ENCODE measurements around the gene P2RY6. TPM values are rescaled to one million over a fixed set of nuclear protein-coding genes. Genes with fewer than 3 reads are reported as not detected.

The P2RY6 gene
- polyA plus RNA-seq, 12 donors: 1.0 to 11.7 (median 1.9) TPM; not detected in 1

DNA sequence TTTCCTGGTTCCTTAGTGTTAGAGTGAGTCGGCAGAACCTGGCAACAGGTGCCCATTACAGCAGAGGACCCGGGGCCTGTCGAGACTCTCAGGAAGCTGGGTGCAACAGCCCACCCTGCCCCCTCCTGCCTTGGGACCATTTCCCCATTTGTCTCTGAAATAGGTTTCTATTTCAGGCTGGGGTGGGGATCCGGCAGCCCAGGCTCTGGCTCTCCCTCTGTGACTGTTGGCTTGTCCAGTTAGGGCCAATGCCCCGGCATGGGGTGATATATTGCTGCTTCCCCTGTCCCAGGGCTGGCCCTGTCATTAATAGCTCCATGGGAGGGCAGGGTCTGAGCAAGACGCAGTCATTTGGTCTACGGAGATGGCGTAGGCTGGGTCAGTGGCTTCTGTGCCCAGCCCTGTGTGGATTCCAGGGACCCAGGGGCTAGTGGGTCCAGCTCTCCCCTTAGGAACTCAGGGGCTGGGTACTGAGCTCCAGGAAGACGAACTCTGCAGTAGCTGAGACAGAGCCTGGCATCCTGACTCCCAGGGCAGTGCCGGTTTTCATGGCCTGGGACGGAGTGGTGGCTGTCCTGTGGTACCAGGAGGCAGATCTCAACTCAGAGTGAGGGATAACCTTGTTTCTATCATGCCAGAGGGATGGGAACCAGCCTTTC is 2.7 kb downstream of the P2RY6 start:
- DNase-seq: no peak

DNA sequence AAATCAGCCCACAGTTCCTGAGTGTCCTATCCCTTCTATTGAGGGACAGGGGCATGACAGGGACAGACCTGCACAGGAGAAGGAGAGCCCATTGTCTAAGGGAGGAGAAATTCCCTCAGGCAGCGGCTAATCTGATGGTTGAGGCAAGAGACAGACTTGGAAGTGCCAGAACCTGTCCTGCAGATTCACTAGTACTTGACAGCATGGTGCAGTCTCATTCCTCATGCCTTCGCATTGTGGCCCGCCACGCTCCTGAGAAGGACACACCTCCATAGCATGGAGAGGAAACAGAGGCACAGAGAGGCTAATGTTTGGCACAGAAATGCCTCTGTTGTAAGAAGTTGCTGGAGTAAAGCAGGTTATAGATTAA is 3.2 kb downstream of the P2RY6 start:
- no peak for DNase-seq

DNA sequence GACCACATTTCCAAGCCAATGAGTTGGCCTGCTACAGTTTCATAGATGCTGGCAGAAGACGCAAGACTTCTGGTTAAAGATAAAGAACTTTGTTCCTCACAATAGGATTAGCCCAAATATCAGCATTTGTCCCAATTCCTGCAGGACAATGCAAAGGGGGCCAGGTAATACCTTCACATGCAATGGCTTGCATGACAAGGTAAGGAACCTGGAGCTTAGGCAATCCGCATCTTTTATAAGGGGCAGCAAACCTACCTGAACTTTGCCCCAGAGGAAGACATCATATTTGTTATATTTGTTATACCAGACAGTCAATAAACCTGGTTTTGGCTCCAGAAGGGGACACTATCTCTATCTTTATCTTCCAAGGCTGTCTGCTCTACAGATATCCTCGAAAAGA is 5.3 kb downstream of the P2RY6 start:
- no peak for DNase-seq

DNA sequence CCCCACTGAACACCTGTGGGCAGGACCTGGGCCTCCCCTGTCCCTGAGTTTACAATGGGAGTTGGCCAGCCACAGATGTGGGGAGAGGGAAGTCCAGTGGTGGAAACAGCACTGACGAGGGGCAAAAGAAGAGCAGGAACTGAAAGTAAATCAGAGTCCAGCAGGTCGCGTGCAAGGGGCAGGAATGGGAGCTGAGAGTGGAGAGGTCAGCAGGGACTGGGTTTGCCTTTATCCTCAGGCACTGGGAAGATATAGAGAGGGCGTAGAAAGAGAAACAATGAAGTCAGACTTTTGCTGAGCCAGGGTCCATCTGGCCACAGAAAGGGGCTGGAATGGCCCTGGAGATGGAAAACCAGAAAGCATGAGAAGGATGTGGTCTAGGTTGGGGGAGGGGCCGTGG is 8.5 kb downstream of the P2RY6 start:
- no peak for DNase-seq

DNA sequence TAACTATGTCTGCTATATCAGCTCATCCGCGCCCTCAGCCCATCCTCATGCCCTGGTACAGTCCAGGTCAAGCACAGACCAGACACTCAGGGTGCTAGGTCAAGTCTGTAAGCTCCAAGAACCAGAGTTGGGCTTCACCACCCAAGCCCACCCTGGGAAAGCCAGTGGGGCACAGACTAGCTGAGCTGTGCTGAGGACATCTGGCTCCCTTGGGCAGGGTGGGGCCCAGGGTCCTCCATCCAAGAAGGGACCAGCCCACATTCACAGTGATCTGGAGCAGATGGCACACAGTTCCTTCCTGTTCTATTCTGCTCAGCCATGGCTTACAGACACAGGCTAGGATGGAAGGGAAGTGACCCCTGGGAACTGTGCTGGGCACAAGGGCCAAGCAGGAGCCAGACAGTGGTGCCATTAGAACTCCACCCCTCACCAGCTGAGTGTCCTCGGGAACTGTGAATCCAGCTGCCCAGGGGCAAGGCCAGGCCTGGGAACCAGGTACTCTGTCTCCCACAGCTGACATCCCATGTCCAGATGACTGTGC is 9.1 kb downstream of the P2RY6 start:
- no peak for DNase-seq

DNA sequence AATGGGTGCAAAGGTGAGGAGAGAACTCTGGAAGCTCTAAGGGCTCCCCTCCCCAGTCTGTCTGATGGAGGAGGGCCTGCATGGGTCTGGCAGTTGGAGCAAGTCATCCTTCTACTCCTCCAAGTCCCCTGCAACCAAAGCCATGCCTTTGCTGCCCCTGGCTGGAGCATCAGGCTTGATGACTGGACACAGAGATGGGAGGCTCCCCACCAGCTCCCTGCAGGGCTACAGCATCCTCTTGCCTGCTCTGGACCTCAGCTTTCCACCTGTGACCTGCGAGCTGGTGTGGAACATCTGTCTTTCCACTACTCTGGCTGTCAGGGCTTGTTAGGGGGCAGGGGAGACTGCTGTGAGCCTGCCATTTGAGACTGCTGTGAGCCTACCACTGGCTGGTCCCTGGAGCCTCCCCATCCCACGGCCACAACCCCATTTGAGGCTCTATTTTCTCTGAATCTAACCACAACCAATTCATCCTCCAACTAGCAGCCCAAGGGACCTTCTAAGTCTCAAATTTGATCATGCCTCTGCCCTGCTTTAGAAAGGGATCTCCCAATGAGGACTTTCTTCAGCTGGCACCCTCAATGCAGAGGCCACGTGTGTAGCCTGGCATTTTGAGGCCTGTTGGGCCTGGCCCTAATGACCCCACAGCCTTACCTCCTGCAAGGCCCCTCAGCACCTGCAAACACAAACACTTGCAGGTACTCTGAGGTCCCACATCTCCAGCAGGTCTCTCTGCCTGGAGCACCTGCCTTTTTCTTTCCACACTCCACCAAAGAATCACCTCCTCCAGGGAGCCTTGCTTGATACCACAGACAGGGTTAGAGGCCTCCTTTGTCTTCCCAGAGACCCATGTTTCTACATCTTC is 9.9 kb downstream of the P2RY6 start:
- no peak for DNase-seq

DNA sequence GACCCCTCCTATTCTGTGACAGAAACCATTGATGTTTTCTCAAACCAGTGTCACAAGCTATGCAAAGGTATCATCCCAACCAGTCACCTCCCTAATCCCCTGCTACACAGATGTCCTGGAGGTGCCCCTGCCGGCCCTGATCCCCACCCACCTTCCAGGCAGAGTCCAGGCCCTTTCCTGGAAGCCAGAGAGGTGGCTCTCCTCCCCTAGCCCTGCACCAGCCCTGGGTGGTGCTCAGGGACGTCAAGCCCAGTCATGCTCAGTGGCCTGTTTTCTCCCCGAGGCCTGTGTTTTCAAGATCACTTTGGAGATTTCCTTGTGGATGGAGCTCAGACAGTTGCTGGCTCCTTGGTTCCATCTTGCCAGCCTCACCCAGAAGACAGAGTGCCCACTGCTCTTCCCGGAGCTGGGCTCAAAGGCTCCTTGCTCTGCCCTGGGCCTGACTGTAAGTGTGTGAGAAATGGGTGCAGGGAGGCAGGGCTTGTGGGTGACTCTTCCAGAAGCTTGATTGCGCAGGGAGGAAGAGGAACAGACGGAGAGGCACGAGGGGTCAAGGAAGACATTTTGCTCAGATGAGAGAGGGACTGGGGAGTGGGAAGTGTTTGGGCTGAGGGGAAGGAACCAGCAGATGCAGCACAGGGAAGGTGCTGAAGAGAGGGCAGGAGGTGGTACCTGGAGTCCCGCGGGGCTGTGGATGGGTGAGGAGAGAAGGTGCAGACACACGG is 11.3 kb downstream of the P2RY6 start:
- no peak for DNase-seq

DNA sequence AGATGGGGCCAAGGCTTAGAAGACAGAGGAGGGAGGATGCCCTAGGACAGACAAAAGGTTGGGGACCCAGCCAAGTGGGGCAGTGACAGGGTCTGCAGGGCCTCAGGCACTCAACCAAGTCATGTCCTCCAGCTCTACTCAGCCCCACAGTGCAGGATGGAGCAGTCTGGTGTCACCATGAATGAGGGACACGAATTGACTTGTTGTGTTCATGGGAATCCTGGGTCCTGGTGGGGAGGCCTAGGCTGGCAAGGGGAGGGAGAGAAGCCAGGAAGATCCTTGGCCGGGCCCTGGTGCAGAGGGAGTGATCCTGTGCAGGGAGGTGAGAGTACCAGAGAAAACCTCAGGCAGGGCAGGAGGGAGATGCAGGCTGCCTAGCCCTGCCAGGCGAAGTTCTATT is 12.0 kb downstream of the P2RY6 start:
- no peak for DNase-seq

DNA sequence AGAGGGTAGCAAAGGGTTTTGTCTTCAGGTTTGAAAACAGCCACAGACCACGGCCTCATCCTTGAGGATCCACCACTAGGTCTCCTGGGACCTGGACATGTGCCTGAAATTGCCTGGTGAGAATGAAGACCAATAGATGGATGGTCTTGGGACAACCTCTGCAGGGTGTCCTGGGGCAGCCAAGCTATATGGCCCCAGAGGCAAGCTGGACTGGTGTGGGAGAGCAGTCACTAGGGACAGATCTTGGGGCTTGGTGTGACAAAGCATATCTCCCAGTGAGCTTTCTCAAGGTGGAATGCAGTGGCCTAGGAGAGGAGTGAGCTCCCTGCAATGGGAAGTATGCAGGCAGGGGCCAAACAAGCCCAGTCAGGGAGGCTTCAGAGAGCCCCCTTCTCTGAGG is 13.6 kb downstream of the P2RY6 start:
- DNase-seq: no peak

DNA sequence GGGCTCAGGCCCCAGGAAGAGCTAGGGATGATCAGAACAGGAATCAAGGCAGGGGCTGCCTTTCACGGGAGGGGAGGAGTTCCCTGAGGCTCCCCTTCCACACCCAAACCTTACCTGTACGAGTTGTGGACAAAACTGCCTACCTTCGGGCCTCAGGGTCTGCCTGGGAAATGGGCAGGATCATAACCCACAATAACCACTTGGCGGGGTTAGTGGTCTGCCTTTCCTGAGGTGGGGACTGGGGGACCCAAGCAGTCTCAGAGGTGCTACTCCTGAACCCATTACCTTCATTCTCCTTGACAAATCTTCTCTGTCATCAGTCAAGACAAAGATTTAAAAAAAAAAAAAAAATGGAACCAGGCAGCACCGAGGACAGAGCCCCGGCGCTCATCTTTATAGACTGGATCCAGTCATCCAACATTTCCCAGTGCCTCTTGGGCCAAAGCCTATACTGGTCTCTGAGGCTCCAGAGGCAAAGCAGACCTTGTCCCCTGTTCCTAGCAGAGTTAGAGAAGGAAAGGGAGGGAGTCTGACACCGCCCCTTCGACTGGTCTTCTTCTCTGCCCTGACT is 14.2 kb downstream of the P2RY6 start:
- no peak for DNase-seq

DNA sequence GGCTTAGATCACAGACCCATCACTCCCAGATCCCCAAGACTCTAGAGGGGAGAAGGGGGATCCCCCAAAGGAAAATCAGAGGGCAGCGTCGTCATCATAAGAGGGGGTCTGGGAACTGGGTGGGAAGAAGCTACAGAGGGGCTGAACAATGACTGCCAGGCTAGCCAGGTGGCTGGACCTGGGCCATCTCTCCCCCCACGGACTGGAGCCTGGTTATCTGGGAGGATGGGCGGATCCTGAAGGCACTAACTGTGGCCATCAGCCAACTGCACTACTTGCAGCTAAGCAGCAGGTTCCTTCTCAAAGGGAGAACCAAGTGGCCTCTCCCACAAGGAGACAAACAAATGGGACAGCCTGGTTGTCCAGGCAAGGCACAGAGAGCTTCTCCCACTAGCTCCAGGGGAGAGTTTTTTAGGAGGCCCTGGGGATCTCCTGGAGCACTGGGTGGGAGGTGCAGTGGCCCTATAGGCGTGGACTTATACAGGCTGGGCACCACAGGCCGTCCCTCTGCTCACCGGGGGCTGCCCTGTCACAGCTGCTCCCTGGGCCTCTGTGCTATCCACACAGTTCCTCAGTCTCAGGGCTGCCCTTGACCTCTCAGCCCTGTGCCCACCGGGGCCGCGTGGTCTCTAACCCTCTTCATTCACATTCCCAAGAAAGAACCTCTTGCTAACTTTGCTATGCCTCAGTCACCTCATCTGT is 15.4 kb downstream of the P2RY6 start:
- no peak for DNase-seq

DNA sequence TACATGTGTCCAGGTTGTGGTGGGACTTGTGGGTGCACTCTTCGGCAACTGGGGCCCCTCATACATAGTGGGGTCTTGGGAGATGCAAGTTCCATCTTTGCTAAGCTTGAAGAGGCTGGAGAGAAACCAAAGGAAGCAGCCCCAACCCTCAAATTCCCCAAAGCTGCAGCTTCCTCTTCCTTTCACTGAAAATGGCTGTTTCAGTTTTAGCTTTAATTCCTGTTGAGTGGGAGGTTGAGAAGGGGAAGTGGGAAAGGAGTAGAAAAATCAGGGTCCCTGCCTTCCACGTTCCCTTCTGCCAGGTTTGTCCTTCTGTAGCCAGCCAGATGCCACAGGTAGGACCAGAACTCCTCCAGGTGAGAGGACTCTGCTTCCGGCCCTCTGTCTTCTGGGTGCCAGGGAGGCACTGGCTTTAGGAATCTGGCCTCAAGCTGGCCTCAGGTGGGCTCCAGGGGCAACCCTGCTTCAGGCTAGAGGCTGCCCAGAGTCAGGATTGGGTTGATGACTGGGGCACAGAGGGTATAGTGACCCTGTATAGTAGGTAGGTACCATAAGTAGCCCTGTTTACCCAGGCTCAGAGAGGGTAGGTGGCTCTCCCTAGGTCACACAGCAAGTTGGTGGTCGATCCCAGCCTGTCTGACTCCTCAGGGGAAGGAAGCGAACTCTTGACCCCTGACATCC is 16.2 kb downstream of the P2RY6 start:
- DNase-seq: no peak

DNA sequence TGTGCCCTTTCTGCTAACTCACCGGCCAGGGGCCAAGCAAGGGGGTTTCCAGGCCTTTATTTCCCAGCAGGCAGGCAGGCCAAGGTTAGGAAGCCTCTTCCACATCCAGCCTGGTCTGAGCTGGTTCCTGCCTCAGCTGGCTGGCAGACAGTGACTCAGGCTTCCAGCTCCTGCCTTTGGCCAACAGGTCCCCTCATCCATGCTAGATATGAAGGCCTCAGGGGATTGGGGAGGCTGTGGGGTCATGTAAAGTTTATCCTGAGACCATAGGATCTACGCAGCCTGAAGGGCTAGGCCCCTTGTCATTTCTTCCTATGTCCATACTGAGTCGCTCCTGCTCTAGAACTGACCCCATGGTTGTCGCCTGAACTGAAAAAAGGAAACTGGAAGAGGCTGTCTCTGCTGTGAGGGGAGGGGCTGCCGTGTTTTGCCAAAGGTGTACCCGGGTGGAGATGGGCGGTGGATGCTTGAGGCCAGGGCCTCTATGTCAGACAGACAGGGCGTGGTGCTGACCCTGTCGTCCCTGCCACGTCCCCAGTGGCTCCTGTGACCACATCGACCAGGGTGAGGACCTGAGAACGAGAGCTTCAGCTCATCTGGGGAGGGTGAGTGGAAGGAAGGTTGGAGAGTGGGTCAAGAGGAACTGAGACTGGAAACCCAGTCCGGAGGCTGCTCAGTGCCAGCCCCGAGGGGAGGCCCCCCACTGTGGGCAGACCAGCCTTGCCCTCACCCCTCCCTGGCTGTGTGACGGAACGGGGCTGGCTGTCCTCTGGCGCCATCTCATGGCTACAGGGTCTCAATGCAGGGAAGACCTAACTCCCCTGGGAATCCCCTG is 17.0 kb downstream of the P2RY6 start:
- DNase-seq: peak; percentile 80

DNA sequence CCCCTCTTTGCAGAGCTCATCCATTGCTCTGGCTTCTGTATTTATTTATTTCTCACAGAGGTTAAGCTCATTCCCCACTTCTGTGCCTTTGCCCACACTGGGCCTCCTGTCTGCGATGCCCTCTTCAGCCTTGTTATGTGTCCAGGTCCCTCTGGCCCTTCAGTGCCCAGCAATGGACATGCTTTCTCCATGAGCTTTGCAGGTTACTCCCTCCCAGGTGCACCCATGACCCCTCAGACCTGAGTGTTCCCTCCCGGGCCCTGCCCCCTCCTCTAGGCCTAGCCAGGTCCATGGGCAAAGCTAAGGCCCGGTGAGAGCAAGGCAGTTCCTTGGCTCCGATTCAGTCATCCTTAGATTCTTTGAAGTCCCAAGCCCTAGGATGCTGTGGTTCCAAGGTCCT is 18.4 kb downstream of the P2RY6 start:
- DNase-seq: no peak

DNA sequence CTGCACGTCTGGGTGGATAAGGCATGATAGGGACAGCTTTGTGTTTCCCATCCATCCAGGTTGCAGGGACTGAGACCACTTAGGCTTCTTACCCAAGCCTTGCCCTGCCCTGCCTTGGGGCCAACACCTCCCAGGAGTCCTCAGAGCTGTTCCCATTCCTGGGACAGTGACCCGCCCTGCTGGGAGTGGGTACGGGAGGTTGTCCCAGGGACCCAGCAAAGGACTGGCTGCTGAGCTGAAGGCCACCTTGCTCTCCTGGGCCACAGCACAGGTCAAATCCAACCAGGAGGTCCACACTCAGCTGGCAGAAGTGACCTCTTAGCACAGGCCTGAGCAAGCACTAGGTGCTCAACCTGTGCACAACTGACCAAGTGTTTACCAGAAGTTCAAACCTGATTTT is 19.1 kb downstream of the P2RY6 start:
- no peak for DNase-seq

DNA sequence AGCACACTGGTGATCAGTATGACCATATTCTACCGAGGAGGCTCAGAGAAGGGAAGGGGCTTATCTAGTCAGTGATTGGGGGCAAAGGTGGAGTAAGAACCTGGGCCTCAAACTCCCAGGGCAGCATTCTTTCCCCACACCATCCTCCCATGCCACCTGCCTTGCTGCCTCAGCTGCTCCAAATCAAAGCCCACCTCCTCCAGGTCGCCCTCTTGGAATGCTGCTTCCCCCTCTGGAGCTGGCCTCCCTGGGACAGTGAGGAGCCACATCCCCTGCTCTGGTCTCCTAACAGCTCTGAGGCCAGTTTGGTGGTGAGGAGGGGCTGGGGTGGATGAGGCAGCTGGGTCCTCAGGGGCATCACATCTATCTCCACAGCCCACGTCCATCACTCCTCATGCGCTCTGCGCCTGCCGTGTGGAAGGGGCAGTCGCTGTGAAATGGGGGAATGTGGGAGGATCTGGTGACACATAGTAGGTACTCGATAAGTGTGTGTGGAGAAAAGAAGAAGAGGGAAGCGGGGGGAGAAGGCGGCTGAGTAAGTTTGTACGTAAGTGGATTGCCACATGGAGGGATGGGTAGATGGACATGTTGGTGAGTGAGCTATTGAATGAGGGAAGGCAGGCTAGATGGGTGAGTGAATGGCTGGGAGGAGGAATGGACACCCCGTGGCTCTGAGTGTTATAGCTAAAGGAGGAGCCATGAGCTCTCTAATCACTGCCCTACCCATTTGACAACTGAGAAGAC is 19.8 kb downstream of the P2RY6 start:
- no peak for DNase-seq

DNA sequence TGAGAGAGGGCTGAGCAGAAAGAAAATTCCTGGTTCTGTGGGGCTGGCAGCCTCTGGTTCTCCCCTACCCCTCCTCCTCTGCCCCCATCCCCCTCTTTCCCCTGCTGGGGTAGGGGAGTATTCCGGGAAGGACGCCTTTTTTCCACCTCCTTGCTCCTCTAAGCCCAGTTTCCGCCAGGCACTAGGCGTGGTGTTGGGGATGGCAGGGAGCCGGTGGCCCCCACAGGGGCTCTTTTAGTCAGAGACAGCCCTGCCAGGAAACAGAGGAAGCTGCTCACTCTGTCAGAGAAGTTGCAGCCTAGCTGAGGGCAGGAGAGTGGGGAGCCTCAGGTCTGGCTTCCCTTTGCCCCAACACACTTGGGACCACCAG is 20.4 kb downstream of the P2RY6 start:
- DNase-seq: no peak

DNA sequence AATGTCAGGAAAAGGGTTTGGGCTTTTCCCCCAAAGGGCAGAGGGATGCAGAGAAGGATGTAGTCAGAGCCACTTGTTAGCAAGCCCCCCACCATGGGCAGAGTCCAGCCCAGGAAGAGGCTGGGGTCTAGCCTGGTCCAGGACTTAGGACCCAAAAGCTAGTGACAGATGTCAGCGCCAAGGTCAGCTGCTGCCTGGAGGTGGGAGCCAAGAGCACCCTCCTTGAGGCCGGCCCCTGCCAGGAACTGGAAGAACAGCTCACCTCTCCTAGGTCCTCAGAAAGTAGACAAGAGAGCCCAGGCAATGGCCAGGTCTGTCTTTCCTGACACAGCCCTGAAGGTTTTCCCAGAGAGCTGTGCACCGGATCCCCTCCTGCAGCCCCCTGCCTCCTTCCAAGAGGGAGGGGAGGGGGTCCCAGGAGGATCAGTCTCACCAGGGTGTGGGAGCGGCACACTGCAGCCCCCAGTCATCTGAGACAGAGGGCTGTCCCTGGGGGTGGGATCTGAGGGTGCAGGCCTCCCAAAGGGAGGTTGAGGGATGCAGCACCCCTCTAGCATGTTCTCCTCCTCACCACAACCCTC is 21.3 kb downstream of the P2RY6 start:
- DNase-seq: no peak

DNA sequence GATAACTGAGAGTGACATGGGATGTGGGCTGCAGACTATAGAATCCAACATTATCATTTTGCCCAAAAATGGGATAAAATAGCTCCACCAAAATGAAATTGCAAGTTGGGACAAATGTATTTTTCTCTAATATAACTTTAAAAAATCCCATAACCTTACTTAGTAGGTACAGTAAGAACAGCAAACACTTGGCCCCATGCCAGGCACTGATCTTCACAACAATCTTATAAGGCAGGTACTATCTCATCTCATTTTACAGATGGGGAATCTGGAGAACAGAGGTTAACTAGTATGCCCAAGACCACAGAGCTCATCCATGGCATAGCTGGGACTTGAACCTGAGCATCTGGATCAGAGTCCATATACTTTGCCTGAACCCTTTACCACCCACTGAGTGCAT is 22.5 kb downstream of the P2RY6 start:
- DNase-seq: no peak

All from muscle of arm (tissue), 12 donors.